Measurements from ENCODE around the gene SND1.

The SND1 gene

DNA sequence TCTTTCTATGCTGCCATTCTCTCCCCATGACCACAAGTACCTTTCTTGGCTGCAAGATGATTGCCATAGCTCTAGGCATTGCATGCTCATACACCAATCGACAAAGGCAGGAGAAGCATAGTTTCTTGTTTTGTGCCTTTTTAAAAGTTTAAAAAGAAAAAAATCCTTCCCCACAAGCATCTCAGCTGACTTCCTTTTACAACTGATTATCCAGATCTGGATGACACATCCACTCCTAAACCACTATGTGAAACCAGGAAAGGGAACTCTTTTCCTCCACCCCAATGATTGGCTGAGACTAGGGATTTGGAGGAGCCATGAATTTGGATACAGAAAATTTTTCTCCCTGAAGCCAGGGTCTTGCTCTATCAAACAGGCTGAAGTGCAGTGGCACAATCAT lies 393.8 kb downstream of the SND1 start:
- DNase-seq (ENCODE audit: low read depth), result no peak

DNA sequence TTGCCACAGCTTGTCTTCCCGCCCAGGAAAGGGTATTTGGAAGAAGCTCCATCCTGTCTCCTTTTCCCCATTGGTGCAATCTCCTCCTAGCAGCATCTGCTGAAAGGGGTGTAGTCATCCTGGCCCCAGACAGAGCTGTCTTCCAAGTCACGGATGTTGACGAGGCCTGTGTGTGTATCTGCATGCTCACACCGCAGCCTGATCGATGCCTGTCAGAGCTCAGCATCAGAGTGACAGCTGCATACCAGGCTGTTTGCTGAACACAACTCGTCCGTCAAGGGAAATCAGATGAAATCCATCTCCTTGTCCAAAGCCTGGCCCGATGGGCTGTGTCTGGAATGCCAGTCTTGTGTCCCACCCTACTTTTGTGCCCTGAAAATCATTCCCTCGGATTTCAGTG lies 400.4 kb downstream of the SND1 start:
- DNase-seq (ENCODE audit: low read depth), result no peak

DNA sequence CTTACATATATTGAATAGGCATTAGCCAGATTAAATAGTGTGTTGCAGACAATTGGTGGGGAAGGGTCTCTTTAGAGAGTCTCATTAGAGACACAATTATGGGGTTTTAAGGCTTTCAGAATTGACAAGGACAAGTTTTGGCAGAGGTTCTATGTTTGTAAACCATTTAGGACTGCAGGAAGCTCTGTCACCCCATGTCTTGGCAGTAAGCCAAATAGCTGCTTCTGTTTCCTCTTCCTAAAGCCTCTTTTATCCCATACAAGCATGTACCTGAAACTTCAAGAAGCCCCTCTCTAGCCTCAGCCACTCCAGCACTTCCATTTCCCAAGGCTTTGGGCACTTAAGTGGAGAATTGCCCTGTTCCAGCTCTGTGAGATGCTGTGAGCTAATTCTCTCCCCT lies 401.0 kb downstream of the SND1 start:
- no peak for DNase-seq (ENCODE audit: low read depth)

DNA sequence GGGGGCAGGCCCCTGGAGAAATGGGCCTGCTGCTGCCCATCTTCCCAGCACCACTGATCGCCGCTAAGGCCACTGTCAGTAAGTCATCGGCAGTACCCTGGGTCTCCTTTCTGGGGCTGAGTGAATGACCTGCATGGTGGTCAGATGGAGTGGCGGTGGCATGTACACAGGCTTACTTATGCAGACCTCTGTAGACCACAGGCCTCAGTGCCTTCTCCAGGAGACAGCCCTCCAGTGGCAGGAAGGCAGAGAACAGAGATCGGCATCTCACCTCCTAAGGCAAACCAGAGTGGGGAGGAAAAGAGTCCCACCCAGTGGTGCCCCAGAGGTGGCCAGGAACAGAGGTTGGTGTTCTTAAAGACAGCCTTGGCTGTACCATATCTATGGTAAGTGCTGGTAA lies 402.0 kb downstream of the SND1 start:
- no peak for DNase-seq (ENCODE audit: low read depth)

DNA sequence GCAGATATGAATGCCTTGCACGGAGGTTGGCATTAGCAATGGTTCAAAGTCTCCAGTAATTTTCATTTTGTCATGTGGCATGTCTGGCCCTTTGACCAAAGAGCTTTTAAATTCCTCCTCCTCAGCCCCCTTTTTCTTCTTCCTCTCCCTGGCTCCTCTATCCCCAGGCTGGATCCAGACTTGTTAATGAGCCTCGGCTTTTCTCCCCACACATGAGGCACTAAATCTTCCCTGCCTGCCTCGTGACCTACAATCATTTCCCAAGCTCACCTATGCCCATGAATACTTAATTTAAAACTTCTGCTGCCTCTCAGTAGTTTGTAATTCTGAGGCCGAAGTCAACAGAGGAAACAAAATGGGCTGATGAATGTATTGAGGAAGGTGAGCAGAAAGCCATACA lies 402.5 kb downstream of the SND1 start:
- no peak for DNase-seq (ENCODE audit: low read depth)

DNA sequence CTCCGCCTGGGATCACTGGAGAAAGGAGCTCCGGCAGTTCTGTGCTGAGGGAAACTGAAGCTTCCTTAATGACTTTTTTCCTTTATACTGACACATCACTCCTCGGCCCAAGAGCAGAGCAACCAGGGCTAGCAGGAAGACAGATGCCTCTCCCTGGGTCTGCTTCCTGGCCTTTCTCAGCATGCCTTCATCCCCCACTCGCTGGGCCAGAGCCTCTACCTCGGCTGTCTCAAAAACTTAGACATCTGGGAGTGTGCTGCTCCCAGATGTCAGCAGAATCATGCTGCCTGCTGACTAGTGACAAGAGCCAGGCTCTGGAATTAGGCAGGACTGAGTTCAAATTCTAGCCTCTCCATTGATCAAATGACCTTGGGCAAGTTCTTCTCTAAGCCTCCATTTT lies 403.6 kb downstream of the SND1 start:
- DNase-seq (ENCODE audit: low read depth), result no peak

DNA sequence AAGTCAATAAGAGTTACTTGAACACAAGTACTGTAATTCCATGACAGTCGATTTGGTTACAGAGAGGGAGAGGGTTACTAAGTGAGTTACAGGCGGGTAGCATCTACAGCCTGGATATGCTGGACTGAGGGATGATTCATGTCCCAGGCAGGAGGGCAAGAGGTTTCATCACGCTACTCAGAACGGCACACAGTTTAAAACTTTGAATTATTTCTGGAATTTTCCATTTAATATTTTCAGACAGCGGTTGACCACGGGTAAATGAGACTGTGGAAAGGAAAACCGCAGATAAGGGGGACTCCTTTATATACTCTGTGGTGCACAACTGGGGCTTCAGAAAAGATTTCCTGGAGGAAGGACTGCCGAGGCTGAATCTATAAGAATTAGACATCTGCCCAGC lies 404.9 kb downstream of the SND1 start:
- no peak for DNase-seq (ENCODE audit: low read depth)

DNA sequence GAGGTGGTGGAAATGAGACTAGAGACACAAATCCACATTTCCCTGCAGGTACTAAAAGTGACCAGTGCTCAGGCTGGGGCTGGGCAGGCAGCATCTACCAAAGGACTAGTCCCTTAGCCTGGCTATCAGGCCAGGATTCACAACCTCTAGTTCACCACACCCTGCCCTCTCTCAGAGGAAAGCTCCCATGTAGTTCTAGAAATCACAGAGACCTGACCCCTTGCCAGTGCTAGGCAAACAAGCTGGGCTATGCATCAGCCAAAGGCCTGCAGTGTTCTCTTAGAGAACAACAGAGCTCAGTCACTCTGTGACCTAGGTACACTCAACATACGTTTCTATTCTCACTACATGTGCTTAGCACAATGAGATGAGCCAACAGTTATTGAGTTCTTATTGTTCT lies 405.9 kb downstream of the SND1 start:
- no peak for DNase-seq (ENCODE audit: low read depth)

DNA sequence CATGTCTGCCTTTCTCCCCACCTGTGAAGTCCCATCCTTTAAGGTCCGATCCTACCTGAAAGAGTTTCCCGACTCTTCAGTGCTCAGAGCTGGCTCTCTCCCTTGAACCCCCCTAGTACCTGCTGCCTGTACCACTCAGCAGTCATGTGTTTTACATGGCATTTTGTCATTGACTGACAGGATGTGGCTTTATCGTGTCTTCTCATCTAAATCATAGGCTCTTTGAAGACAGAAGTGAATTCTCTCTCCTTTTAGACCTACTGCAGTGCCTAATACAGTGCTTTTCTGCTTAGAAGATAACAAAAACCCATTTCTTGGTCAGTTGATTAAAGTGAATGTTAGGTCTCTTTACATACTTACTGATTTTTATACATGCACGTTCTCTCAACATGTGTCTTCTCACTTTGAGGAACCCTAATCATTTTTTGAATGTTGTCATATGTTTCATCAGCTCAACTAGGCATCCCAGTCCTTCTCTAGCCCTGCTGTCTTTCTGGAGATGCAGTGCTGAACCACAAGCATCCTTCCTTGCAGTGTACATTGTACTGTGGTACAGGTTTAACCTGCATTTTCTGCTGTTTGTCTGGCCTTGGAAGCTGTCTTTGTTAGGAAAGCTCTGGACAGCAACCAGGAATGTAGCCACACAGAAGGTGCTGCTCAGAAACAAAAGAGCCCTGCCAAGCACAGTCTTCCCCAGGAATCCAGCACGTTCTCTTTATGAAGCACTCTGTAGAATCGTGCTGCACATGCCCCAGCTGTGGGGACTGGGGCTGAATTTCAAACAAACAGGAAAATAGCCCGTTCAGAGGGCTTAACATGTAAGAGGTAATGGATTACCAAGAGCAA lies 407.4 kb downstream of the SND1 start:
- no peak for DNase-seq (ENCODE audit: low read depth)

DNA sequence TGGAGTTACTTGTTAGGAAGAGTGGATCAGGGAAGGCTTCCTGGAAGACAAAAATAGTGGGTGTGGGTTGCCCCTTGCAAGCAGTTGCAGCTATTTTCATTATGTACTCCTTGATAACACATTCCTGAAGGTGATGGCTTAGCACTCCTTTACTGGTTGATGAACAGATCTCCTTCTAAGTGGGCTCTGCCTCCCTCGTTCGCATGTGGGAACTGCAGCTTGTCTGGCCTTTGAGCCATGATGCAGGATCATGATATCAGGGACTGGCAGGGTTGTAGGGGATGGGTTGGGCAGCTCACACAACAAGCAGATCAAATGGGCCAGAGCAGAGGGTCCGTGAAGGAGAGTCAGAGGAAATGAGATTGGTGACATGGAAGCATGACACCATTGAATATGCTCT lies 408.0 kb downstream of the SND1 start:
- DNase-seq (ENCODE audit: low read depth), result no peak

DNA sequence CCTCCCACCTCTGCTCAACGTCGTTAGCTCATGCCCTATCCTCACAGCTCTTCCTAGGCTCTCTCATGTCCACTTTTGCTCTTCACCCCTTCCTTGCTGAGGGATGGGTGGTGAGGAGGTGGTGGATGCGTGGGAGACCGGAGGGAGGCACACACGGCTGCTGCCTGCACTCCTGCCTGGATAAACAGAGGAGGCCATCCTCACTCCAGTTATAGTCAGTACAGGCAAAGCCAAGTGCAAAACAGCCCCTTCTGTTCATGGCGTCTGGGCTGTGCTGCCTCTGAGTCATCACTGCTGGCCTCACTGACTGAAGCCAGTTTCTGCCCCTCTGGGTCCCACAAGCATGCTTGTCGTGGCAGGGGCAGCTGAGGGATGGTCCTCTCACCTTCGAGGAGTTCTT lies 411.1 kb downstream of the SND1 start:
- no peak for DNase-seq (ENCODE audit: low read depth)

DNA sequence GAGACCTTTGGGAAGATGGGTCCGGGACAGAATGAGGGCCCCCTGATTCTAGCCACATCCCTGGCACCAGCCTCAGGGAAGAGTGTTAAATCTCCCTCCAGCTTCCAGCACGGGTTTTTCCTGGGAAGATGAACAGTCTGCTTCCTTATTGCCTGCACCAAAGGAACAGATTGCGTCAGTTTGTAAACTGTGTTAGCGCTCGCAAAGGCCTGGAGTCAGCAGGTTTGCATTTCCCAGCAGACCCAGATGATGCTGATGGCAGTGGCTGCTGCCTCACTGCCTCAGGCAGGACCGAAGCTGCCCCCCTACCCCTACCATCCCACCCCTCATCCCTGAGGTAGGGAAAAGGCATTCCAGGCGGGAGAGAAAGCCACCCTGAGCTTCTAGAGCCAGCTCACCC lies 413.9 kb downstream of the SND1 start:
- no peak for DNase-seq (ENCODE audit: low read depth)

DNA sequence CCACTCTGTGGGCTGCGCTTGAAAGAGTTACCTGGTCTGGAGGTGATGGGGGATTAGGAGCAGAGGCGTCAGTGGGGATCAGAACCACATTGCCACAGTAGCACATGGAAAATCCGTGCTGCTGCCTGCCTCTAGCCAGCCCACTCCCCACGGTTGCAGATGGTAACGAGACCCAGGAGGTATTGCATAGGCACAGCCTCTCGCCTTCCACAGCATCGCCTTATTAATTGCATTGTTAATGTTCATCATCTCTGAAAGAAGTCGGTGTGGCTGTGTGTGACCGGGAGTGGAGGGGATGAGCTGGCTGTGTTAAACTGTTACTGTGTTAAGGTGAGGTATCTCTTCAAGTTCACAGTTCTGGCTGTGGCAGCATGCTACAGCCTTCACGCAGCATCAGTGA lies 414.4 kb downstream of the SND1 start:
- DNase-seq (ENCODE audit: low read depth), result no peak

DNA sequence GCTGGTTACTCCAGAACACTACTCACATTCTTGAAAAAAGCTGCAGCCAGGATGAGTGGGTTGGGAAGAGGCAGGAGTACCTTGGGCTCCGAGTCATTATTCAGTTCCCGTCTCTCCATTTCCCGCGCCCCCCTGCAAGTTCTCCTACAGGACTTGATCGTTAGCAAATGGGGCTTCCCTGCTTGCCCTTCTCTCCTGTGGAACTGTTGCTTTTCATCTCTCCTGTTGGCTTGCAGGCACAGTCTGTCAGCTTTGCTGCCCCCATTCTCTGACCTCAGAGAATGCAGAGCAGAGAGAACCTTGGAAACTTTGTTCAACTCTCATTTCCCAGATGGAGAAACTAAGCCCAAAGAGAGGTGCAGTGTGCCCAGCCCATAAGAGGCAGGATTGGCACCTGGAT lies 414.9 kb downstream of the SND1 start:
- no peak for DNase-seq (ENCODE audit: low read depth)

DNA sequence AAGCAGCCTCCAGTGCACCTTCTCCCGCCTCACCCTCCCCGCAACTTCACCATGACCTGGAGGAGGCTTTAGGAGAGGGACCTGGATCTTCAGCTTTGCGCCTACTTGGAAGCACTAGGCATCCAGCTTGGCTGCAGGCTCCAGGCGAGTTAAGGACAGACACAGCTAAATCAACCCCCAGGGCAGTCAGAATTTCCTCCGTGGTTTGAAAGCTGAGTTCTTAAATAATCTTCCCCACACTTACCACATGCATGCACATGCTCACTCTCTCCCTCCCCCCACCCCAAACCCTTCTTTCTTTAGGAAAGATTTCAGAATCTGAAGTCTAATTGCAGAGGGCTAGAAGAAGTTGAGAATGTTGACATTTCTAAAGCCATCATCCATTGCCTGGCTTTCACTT lies 416.0 kb downstream of the SND1 start:
- DNase-seq (ENCODE audit: low read depth), result no peak

DNA sequence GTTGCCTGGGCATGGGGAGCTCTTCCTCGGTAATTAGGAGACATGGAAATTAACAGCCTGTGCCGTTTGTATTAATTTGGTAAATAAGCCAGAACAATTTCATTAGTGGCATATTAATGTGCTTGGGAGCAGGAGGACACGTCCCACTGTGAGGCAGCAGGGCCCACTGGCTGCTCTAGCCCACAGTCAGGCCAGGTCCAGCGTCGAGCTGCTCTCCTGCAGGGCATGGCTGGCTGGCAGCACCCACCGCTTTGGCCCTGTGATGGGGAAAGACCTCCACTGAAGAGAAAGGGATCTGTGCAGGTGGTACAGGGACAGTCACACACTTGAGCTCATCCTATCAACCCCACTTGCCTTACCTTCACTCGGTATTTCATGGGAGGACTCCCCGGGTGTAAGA lies 416.8 kb downstream of the SND1 start:
- no peak for DNase-seq (ENCODE audit: low read depth)

DNA sequence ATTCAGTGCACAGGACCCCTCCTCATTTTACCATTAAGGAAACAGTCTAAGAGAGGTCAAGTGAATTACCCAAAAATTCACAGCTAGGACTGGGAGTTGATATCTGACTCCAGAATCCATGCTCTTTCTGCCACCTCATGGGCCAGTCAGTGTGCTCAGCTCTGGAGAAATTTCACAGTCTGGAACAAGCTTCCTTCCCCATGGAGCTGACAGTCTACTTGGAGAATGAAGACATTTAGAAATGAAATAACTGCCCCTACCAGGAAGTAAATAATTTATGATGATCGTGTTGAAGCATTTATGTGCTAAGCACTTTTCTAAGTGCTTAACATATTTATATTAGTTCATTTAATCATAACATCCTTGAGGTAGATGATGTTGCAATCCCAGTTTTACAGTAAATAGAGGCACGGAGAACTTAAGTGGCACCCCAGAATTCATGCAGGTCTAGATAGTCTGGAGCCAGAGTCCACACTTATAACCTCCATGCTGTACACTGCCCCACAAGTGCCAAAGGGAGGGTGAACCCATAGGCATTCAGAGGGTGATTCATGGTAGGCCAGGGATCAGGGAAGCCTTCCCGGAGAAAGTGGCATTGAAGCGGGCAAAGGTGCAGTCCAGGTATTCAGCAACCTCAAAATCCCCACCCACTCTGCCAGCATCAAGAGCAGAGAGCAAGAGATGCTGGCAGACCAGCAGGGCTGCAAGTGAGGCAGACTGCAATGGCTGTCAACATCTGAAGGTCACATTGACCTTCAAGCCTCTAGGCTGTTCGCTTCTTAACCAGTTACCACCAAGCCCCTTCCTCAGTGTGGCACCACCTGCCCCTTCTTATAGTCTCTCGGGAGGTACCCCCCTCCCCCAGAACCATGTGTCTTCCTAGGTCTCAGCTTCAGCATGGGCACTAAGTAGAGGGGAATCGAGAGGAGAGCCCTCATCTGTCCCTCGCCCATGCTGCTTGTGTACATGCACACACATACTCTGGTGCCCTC lies 417.7 kb downstream of the SND1 start:
- no peak for DNase-seq (ENCODE audit: low read depth)

DNA sequence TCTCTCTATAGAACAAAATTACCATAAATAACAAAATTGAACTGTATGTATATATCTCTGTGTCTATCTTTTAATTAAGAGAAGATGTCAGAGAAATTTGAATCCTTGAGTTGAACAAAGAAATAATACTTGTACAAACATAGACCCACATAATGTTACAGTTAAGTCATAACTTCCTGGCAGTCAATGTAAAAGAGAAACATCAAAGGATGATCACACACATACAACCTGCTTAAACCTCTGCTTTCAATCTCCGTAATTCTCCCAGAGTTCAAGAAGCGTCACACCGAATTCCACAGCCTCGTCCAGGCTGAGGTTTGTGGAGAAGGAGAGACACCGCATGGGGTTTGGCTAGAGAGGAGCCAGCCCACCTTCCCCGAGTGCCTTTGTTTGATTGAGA lies 419.4 kb downstream of the SND1 start:
- no peak for DNase-seq (ENCODE audit: low read depth)

DNA sequence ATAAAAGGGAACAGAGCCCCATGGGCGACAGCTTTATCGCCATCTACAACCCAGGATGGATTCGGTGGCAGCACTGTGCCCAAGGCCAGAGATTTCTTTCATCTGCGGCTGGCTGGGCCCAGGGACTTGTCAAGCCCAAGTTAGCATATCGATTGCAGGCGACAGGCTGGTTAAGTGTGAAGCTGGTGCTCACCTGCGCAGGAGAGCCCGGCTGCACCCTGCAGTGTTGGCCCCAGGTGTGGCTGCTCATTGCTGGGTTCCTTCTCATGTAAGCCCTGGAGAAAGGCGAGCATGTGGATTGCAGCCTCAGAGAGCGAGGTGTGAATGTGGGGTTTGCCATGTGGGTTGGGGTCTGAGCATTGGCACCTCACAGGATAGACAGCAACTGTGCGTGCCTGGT lies 419.8 kb downstream of the SND1 start:
- no peak for DNase-seq (ENCODE audit: low read depth)

DNA sequence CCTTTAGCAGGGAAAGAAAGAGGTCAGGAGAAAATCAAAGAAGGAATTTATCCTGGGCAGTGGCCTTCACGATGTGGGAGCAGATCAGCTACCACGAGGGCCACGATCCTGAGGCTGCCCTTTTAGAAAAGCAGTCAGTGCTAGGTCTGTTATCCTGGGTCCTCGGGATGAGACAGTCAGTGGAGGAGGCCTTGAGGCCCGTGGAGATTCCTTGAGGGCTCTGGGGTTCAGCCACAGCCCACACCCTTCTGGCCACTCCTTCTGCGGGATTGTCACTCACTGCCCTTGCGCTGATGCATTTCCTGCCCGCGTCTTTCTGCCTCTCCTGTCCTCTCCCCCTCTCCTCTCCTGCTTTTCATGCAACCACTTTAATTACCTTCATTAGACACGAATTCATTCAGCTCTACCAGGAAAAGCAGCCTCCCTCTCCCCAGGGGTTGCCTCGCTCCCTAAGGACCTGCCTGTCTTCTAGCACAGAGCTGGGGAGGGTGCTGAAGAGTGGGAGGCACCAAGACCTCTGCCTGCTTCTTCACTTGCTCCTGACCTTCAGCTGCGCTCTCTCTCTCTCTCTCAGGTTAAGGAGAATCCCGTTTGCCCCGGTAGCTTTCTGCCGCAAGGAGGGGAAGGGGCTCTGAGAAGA lies 421.8 kb downstream of the SND1 start:
- no peak for DNase-seq (ENCODE audit: low read depth)

DNA sequence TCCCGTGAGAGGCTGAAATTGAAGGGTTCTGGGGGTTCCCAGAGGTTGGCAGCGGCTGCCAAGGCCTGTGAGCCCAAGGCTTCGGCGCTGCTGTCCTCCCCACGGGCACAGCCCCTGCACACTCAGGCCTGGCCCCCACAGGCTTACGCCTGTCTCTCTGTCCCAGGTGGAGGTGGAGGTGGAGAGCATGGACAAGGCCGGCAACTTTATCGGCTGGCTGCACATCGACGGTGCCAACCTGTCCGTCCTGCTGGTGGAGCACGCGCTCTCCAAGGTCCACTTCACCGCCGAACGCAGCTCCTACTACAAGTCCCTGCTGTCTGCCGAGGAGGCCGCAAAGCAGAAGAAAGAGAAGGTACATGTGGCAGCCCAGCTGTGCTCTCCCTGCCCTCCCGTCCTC lies 422.3 kb downstream of the SND1 start:
- DNase-seq (ENCODE audit: low read depth), result no peak

DNA sequence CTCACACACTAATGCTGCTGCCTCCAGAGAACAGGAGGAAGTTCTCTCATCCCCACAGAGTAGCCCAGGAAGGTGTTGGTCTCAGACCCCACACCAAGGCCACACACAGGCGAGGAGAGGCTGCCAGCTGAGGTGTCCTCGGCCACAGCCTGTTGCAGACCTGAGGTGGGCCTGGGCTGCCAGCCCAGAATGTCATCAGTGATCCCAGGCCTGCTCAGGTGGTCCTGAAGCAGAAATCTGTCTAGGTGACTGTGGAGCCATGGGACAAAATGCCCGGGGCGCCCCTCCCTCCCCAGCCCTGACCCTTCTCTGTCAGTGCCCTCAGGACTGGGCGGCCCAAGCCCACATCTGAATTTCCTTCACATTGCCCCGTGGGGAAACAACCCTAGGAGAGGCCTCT lies 422.7 kb downstream of the SND1 start:
- DNase-seq (ENCODE audit: low read depth), result no peak

Measured in stimulated activated CD8-positive, alpha-beta memory T cell treated with anti-CD3 and anti-CD28 coated beads, Interleukin-15, amount 100 ng/mL, for 1 hour (primary cell).